ENCODE data around the gene PACSIN1.
A peak's percentile ranks its signal among the peaks of the same experiment; 100 is the strongest.

The PACSIN1 gene

GRCh38 chr6:34425498-34426410, 40.1 kb upstream of the PACSIN1 start, which contains the start of gene RPS10:
Gene RPS10, minus strand, starts transcription at chr6:34426069. Its CDS starts 848 bp downstream, at chr6:34425221.
- TF ChIP-seq, protein P1, sequence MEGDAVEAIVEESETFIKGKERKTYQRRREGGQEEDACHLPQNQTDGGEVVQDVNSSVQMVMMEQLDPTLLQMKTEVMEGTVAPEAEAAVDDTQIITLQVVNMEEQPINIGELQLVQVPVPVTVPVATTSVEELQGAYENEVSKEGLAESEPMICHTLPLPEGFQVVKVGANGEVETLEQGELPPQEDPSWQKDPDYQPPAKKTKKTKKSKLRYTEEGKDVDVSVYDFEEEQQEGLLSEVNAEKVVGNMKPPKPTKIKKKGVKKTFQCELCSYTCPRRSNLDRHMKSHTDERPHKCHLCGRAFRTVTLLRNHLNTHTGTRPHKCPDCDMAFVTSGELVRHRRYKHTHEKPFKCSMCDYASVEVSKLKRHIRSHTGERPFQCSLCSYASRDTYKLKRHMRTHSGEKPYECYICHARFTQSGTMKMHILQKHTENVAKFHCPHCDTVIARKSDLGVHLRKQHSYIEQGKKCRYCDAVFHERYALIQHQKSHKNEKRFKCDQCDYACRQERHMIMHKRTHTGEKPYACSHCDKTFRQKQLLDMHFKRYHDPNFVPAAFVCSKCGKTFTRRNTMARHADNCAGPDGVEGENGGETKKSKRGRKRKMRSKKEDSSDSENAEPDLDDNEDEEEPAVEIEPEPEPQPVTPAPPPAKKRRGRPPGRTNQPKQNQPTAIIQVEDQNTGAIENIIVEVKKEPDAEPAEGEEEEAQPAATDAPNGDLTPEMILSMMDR (IDR thresholded peaks at IDR 0.05; ENCODE audit: low read depth, low read length, missing control alignments): no peak
- peak; percentile 73 for DNase-seq (ENCODE audit: low read depth)
- H3K4me3 ChIP-seq (ENCODE audit: low read depth, low read length): peak within 1 kb of the TSS; percentile 96

GRCh38 chr6:34435916-34436315, 30.0 kb upstream of the PACSIN1 start:
- TF ChIP-seq, protein P1 (IDR thresholded peaks at IDR 0.05; ENCODE audit: low read depth, low read length, missing control alignments): no peak
- H3K4me3 ChIP-seq (ENCODE audit: low read depth, low read length): no peak overlapping the region
- DNase-seq (ENCODE audit: low read depth): no peak

DNA sequence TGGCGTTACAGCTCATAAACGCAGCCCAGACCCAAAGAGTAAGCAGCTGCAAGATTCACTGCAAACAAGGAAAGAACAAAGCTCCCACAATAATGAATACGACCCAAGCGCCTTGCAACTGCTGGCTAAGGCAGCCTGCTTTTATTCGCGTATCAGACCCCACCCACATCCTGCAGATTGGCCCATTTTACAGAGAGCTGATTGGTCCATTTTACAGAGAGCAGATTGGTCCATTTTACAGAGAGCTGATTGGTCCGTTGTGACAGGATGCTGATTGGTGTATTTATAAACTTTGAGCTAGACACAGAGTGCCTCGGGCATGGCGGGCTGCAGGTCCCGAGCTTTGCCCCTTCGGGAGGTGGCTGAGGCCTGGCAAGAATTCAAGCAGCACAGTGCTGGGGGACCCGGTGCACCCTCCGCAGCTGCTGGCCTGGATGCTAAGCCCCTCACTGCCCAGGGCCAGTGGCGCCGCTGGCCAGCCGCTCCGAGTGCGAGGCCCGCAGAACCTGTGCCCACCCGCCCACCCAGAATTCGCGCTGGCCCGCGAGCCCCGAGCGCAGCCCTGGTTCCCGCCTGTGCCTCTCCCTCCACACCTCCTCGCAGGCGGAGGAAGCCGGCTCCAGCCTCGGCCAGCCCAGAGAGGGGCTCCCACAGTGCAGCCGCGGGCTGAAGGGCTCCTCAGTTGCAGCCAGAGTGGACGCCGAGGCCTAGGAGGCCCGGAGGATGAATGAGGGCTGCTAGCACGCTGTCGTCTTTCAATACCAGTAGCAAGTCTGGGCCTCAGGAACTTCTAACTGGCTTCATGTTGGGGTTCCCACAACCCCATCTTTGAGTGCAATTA, 28.9 kb upstream of the PACSIN1 start:
- no peak for DNase-seq (ENCODE audit: low read depth)
- no peak overlapping the region for H3K4me3 ChIP-seq (ENCODE audit: low read depth, low read length)

DNA sequence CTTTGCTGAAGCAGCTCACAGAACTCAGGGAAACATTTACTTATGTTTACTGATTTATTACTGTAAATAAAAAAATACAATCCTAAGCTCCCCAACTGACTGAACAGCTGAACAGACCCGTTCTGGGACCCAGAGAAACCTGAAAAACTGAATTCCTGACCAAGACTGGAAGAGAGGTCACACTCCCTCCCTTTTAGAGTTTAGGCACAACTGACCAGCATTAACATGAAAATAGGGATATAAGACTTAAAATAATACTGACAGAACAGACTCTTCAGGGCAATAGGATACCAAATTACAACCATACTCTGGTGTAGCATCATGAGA, 28.3 kb upstream of the PACSIN1 start:
- TF ChIP-seq, protein P1 (IDR thresholded peaks at IDR 0.05; ENCODE audit: low read depth, low read length, missing control alignments): no peak
- no peak for DNase-seq (ENCODE audit: low read depth)
- H3K4me3 ChIP-seq (ENCODE audit: low read depth, low read length): no peak overlapping the region

More for the DNA sequence above, 28.9 kb upstream of the PACSIN1 start:
- TF ChIP-seq, protein P1 (IDR thresholded peaks at IDR 0.05; ENCODE audit: low read depth, low read length, missing control alignments): no peak

- TF ChIP-seq, protein P1 (IDR thresholded peaks at IDR 0.05; ENCODE audit: low read depth, low read length, missing control alignments): no peak
- no peak for DNase-seq (ENCODE audit: low read depth)
- no peak overlapping the region for H3K4me3 ChIP-seq (ENCODE audit: low read depth, low read length)
Observed at GRCh38 chr6:34438705-34439104, 27.2 kb upstream of the PACSIN1 start.

DNA sequence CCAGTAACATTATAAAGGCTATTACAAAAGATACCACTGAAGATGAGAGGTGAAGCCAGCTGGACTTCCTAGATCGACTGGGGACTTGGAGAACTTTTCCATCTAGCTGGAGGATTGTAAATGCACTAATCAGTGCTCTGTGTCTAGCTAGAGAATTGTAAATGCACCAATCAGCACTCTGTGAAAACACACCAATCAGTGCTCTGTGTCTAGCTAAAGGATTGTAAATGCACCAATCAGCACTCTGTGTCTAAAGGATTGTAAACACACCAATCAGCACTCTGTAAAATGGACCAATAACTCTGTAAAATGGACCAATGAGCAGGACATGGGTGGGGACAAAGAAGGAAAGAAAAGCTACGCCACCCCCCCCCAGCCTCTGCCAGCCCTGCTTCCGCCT, 26.4 kb upstream of the PACSIN1 start:
- H3K4me3 ChIP-seq (ENCODE audit: low read depth, low read length): no peak overlapping the region
- no peak for DNase-seq (ENCODE audit: low read depth)
- TF ChIP-seq, protein P1 (IDR thresholded peaks at IDR 0.05; ENCODE audit: low read depth, low read length, missing control alignments): no peak

Measured in GM12864 (cell line).